Suprapubic skin (tissue), 4 donors: ENCODE measurements around the gene KCNK4. TPM values are rescaled to one million over a fixed set of nuclear protein-coding genes. Genes with fewer than 3 reads are reported as not detected.

Experiments used
- DNase-seq, 2 donors: peaks; one replicate each; pipeline ENCODE4 v3.0.0-alpha.2; 2019; ENCODE audit warnings: low spot score in 2 of 2
- H3K27ac ChIP-seq: fragments of 200-600 bp; sonication (generic); one replicate; pipeline ENCODE4 v1.5.1; 2019
- H3K27me3 ChIP-seq: fragments of 200-600 bp; sonication (generic); one replicate; pipeline ENCODE4 v1.5.1; 2019
- H3K36me3 ChIP-seq: fragments of 200-600 bp; sonication (generic); one replicate; pipeline ENCODE4 v1.5.1; 2019
- H3K4me1 ChIP-seq: fragments of 200-600 bp; sonication (generic); one replicate; pipeline ENCODE4 v1.5.1; 2019
- H3K4me3 ChIP-seq: fragments of 200-600 bp; sonication (generic); one replicate; pipeline ENCODE4 v1.5.1; 2019; ENCODE audit warnings: mild to moderate bottlenecking
- H3K9me3 ChIP-seq: fragments of 200-600 bp; sonication (generic); one replicate; pipeline ENCODE4 v1.5.1; 2019
- CTCF ChIP-seq, 2 donors: fragments of 200-600 bp in 1 of 2; fragments of 450-650 bp in 1 of 2; sonication (generic) in 1 of 2; IDR thresholded peaks; one replicate each; pipeline ENCODE4 v1.5.1; 2016 to 2019; ENCODE audit warnings: antibody characterized with exemption in 2 of 2, mild to moderate bottlenecking in 1 of 2, moderate library complexity in 1 of 2
- EP300 ChIP-seq: sonication (generic); formaldehyde crosslinking; IDR thresholded peaks from one replicate; pipeline ENCODE4 v1.6.1; 2017; ENCODE audit warnings: antibody characterized with exemption
- POLR2A ChIP-seq, 2 donors: fragments of 450-650 bp; IDR thresholded peaks; one replicate each; pipeline ENCODE4 v1.6.1; 2017; ENCODE audit warnings: antibody characterized with exemption in 2 of 2, mild to moderate bottlenecking in 2 of 2, moderate library complexity in 2 of 2
- POLR2AphosphoS5 ChIP-seq, 3 donors: sonication (generic); formaldehyde crosslinking; IDR thresholded peaks; one replicate each; pipeline ENCODE4 v1.6.1; 2017; ENCODE audit warnings: antibody characterized with exemption in 3 of 3
- WGBS: methylation state at CpG from one replicate; pipeline ENCODE4 v1.1.5; 2018; 5-methylcytosine and 5-hydroxymethylcytosine counted together
- total RNA-seq, 4 donors: library from RNA; depleted of rRNA; stranded (reverse); fragments of >200 nt; gene quantifications; one replicate each; pipeline ENCODE4 v1.1.0, GENCODE V29; 2016

The KCNK4 gene
- total RNA-seq, 4 donors from 2014 or later, result not detected

- no peaks in the 10 kb centered on the region for H3K27me3 ChIP-seq
- TF ChIP-seq CTCF (IDR thresholded peaks at IDR 0.05), result peak; percentile 21 to 62
- no peak for TF ChIP-seq POLR2AphosphoS5 (IDR thresholded peaks at IDR 0.05)
- H3K27ac ChIP-seq, result peak overlapping the region; percentile 53
- 9% methylated on average over 21 of the region's 55 CpGs for WGBS
- DNase-seq, result peak; percentile 90 to 92
- H3K4me1 ChIP-seq, result peaks cover 19% of the 10 kb centered on the region
- no peaks in the 10 kb centered on the region for H3K9me3 ChIP-seq
- no peaks in the 10 kb centered on the region for H3K36me3 ChIP-seq
- peak overlapping the region; percentile 31 for H3K4me3 ChIP-seq
Measured at GRCh38 chr11:64341851-64342791, 51.0 kb downstream of the KCNK4 start.

GRCh38 chr11:64342869-64343745, 52.0 kb downstream of the KCNK4 start:
- 49% methylated on average over 14 of the region's 29 CpGs for WGBS
- H3K4me1 ChIP-seq, result peaks cover 22% of the 10 kb centered on the region
- no peak for TF ChIP-seq CTCF (IDR thresholded peaks at IDR 0.05)
- TF ChIP-seq POLR2AphosphoS5 (IDR thresholded peaks at IDR 0.05), result no peak
- no peak for TF ChIP-seq EP300
- no peak for TF ChIP-seq POLR2A (IDR thresholded peaks at IDR 0.05)

GRCh38 chr11:64343767-64344559, 52.9 kb downstream of the KCNK4 start:
- Histone ChIP-seq H3K27me3 (no peaks in the 10 kb centered on the region), H3K9me3 (no peaks in the 10 kb centered on the region), H3K36me3 (no peaks in the 10 kb centered on the region), H3K4me3 (no peak overlapping the region), H3K27ac (no peak overlapping the region), H3K4me1 (peaks cover 28% of the 10 kb centered on the region)
- no peak for DNase-seq
- no peak for TF ChIP-seq POLR2A (IDR thresholded peaks at IDR 0.05)
- no peak for TF ChIP-seq POLR2AphosphoS5 (IDR thresholded peaks at IDR 0.05)
- 82% methylated on average over 10 of the region's 18 CpGs for WGBS

More at GRCh38 chr11:64342869-64343745, 52.0 kb downstream of the KCNK4 start:
- no peak for DNase-seq
- peak overlapping the region; percentile 31 for H3K4me3 ChIP-seq
- no peaks in the 10 kb centered on the region for H3K36me3 ChIP-seq
- H3K27ac ChIP-seq, result no peak overlapping the region
- H3K27me3 ChIP-seq, result no peaks in the 10 kb centered on the region
- no peaks in the 10 kb centered on the region for H3K9me3 ChIP-seq

GRCh38 chr11:64344787-64345186, 53.7 kb downstream of the KCNK4 start:
- no peak overlapping the region for H3K27ac ChIP-seq
- no peak overlapping the region for H3K4me3 ChIP-seq
- peaks cover 31% of the 10 kb centered on the region for H3K4me1 ChIP-seq
- no peaks in the 10 kb centered on the region for H3K36me3 ChIP-seq
- no peaks in the 10 kb centered on the region for H3K27me3 ChIP-seq
- no peaks in the 10 kb centered on the region for H3K9me3 ChIP-seq
- 94% methylated on average over 21 of the region's 28 CpGs for WGBS
- TF ChIP-seq EP300, result no peak
- no peak for DNase-seq

GRCh38 chr11:64347193-64347867, 56.2 kb downstream of the KCNK4 start:
- Histone ChIP-seq H3K4me3 (no peak overlapping the region), H3K9me3 (no peaks in the 10 kb centered on the region), H3K27me3 (no peaks in the 10 kb centered on the region), H3K36me3 (no peaks in the 10 kb centered on the region), H3K27ac (no peak overlapping the region), H3K4me1 (peaks cover 23% of the 10 kb centered on the region)
- TF ChIP-seq POLR2AphosphoS5 (IDR thresholded peaks at IDR 0.05) (no peak), CTCF (IDR thresholded peaks at IDR 0.05) (no peak), EP300 (no peak), POLR2A (IDR thresholded peaks at IDR 0.05) (no peak)
- DNase-seq, result no peak
- 84% methylated on average over 12 of the region's 12 CpGs for WGBS
